H9 (cell line): ENCODE results near the gene RNF31. TPM values are rescaled to one million over a fixed set of nuclear protein-coding genes. Genes with fewer than 3 reads are reported as not detected.

Experiments
- DNase-seq: peaks from one replicate; pipeline ENCODE4 v3.0.0-alpha.2; 2017
- H2AFZ ChIP-seq: one replicate; pipeline ENCODE4 v1.6.1; 2013; ENCODE audit warnings: mild to moderate bottlenecking, low read length, control low read depth, moderate library complexity
- H2AK5ac ChIP-seq: 2 replicates; pipeline ENCODE4 v1.6.1; 2013; ENCODE audit warnings: low read length, control low read depth, mixed read lengths; ENCODE audit not compliant: insufficient read length
- H2BK120ac ChIP-seq: one replicate; pipeline ENCODE4 v1.6.1; 2013; ENCODE audit warnings: low read depth, mild to moderate bottlenecking, low read length, control low read depth, inconsistent platforms; ENCODE audit not compliant: poor library complexity, severe bottlenecking
- H2BK12ac ChIP-seq: 2 replicates; pipeline ENCODE4 v1.6.1; 2013; ENCODE audit warnings: low read length, control low read depth, mixed read lengths, low read depth; ENCODE audit not compliant: insufficient read length
- H2BK15ac ChIP-seq: 2 replicates; pipeline ENCODE4 v1.6.1; 2013; ENCODE audit warnings: low read depth, low read length, control low read depth
- H2BK20ac ChIP-seq: one replicate; pipeline ENCODE4 v1.6.1; 2013; ENCODE audit warnings: low read depth, mild to moderate bottlenecking, low read length, control low read depth, inconsistent platforms; ENCODE audit not compliant: poor library complexity, severe bottlenecking
- H2BK5ac ChIP-seq: 2 replicates; pipeline ENCODE4 v1.6.1; 2013; ENCODE audit warnings: low read length, control low read depth, mixed read lengths; ENCODE audit not compliant: insufficient read length
- H3K14ac ChIP-seq: 2 replicates; pipeline ENCODE4 v1.6.1; 2013; ENCODE audit warnings: low read length, control low read depth; ENCODE audit not compliant: insufficient read depth
- H3K18ac ChIP-seq: 2 replicates; pipeline ENCODE4 v1.6.1; 2013; ENCODE audit warnings: low read depth, mild to moderate bottlenecking, mixed read lengths, low read length, control low read depth; ENCODE audit not compliant: insufficient read length
- H3K23ac ChIP-seq: 2 replicates; pipeline ENCODE4 v1.6.1; 2013; ENCODE audit warnings: low read length, control low read depth, mixed read lengths, low read depth; ENCODE audit not compliant: insufficient read length
- H3K23me2 ChIP-seq: 2 replicates; pipeline ENCODE4 v1.6.1; 2013; ENCODE audit warnings: low read depth, mild to moderate bottlenecking, mixed read lengths, low read length, control low read depth; ENCODE audit not compliant: insufficient read length, poor library complexity, severe bottlenecking
- H3K27ac ChIP-seq: 2 replicates; pipeline ENCODE4 v1.5.1; 2013; ENCODE audit warnings: low read length, control low read depth, mixed read lengths, low read depth; ENCODE audit not compliant: insufficient read length
- H3K27me3 ChIP-seq: 2 replicates; pipeline ENCODE4 v1.6.1; 2013; ENCODE audit warnings: low read length, control low read depth, inconsistent platforms; ENCODE audit not compliant: insufficient read depth
- H3K4ac ChIP-seq: 2 replicates; pipeline ENCODE4 v1.6.1; 2013; ENCODE audit warnings: low read depth, mild to moderate bottlenecking, control low read depth, inconsistent platforms, low read length, moderate library complexity
- H3K4me1 ChIP-seq: 2 replicates; pipeline ENCODE4 v1.6.1; 2013; ENCODE audit warnings: low read length, control low read depth, inconsistent platforms; ENCODE audit not compliant: insufficient read depth
- H3K4me2 ChIP-seq: 2 replicates; pipeline ENCODE4 v1.6.1; 2013; ENCODE audit warnings: low read length, control low read depth, mixed read lengths; ENCODE audit not compliant: insufficient read length, insufficient read depth
- H3K56ac ChIP-seq: 2 replicates; pipeline ENCODE4 v1.6.1; 2013; ENCODE audit warnings: low read depth, mild to moderate bottlenecking, mixed read lengths, low read length, control low read depth; ENCODE audit not compliant: insufficient read length
- H3K79me1 ChIP-seq: 2 replicates; pipeline ENCODE4 v1.6.1; 2013; ENCODE audit warnings: low read depth, mild to moderate bottlenecking, moderate library complexity, low read length, control low read depth, inconsistent platforms; ENCODE audit not compliant: insufficient read depth, poor library complexity, severe bottlenecking
- H3K79me2 ChIP-seq: 2 replicates; pipeline ENCODE4 v1.6.1; 2013; ENCODE audit warnings: low read length, control low read depth, inconsistent platforms; ENCODE audit not compliant: insufficient read depth
- H3K9ac ChIP-seq: 2 replicates; pipeline ENCODE4 v1.6.1; 2013; ENCODE audit warnings: low read length, control low read depth, mixed read lengths; ENCODE audit not compliant: insufficient read length; ENCODE audit errors: extremely low read depth
- H3K9me3 ChIP-seq: one replicate; pipeline ENCODE4 v1.6.1; 2013; ENCODE audit warnings: low read depth, low read length, inconsistent platforms; ENCODE audit not compliant: control insufficient read depth
- H3T11ph ChIP-seq: one replicate; pipeline ENCODE4 v1.6.1; 2013; ENCODE audit warnings: mild to moderate bottlenecking, low read length, control low read depth, inconsistent platforms
- H4K20me1 ChIP-seq: one replicate; pipeline ENCODE4 v1.6.1; 2013; ENCODE audit not compliant: control insufficient read depth, insufficient read length, insufficient read depth
- H4K5ac ChIP-seq: 2 replicates; pipeline ENCODE4 v1.6.1; 2013; ENCODE audit warnings: low read depth, mild to moderate bottlenecking, mixed read lengths, low read length, control low read depth; ENCODE audit not compliant: insufficient read length
- H4K8ac ChIP-seq: replicated peaks from 2 replicates; pipeline ENCODE4 v1.6.1; 2013; ENCODE audit warnings: low read length, control low read depth, mixed read lengths, low read depth; ENCODE audit not compliant: insufficient read length
- H4K91ac ChIP-seq: 2 replicates; pipeline ENCODE4 v1.6.1; 2013; ENCODE audit warnings: low read depth, mild to moderate bottlenecking, moderate library complexity, mixed read lengths, low read length, control low read depth; ENCODE audit not compliant: insufficient read length
- H3K27ac Mint-ChIP-seq, 3 experiments: 2 replicates in 2 of 3; 3 replicates in 1 of 3; pipeline ENCODE4 v1.8.0; 2020 to 2021; ENCODE audit warnings: mixed read lengths in 3 of 3, mild to moderate bottlenecking in 1 of 3, moderate library complexity in 1 of 3
- H3K27me3 Mint-ChIP-seq: 2 replicates; pipeline ENCODE4 v1.8.0; 2021; ENCODE audit warnings: low read depth, mild to moderate bottlenecking, moderate library complexity, mixed read lengths
- H3K36me3 Mint-ChIP-seq, 3 experiments: 2 replicates in 2 of 3; 3 replicates in 1 of 3; pipeline ENCODE4 v1.8.0; 2020 to 2021; ENCODE audit warnings: low read depth in 3 of 3, mixed read lengths in 3 of 3; ENCODE audit not compliant: insufficient read depth in 1 of 3
- H3K4me1 Mint-ChIP-seq, 2 experiments: 2 replicates each; pipeline ENCODE4 v1.8.0; 2020; ENCODE audit warnings: mixed read lengths in 2 of 2
- H3K4me3 Mint-ChIP-seq, 2 experiments: 2 replicates in 1 of 2; 3 replicates in 1 of 2; pipeline ENCODE4 v1.8.0; 2020 to 2021; ENCODE audit warnings: mild to moderate bottlenecking in 2 of 2, mixed read lengths in 2 of 2, moderate library complexity in 1 of 2
- H3K9me3 Mint-ChIP-seq, 2 experiments: 2 replicates in 1 of 2; 3 replicates in 1 of 2; pipeline ENCODE4 v1.8.0; 2020; ENCODE audit warnings: mild to moderate bottlenecking in 2 of 2, mixed read lengths in 2 of 2, moderate library complexity in 1 of 2
- CTCF ChIP-seq: fragments of 200-600 bp; sonication (generic); conservative IDR thresholded peaks from 3 replicates; pipeline ENCODE4 v1.8.0; 2021; ENCODE audit warnings: antibody characterized with exemption, mild to moderate bottlenecking
- WGBS: extraction: QIAGEN DNeasy Blood & Tissue Kit; methylation state at CpG from one replicate; pipeline ENCODE4 v1.1.7; 2013; ENCODE audit warnings: missing lambda C conversion rate, low lambda C conversion rate, mixed read lengths; ENCODE audit not compliant: insufficient read length; ENCODE audit errors: extremely low coverage; 5-methylcytosine and 5-hydroxymethylcytosine counted together
- total RNA-seq: library from RNA; stranded (reverse); gene quantifications from 2 replicates; pipeline ENCODE4 v1.2.1, GENCODE V29; 2021

Gene RNF31
- total RNA-seq, 1 experiment from 2014 or later: 87.3 TPM

- Histone ChIP-seq H2AFZ (no peak within 1 kb of the TSS), H3K4me2 (peak within 1 kb of the TSS; percentile 73), H3K23me2 (peaks cover 11% of the 10 kb centered on the region), H3K4me1 (no peaks in the 10 kb centered on the region), H3K56ac (no peak within 1 kb of the TSS), H3K9ac (peak within 1 kb of the TSS; percentile 66), H4K8ac (no peak within 1 kb of the TSS), H2BK12ac (no peak within 1 kb of the TSS), H2BK20ac (no peak within 1 kb of the TSS), H4K91ac (no peak within 1 kb of the TSS), H4K5ac (no peak within 1 kb of the TSS), H3K27me3 (no peaks in the 10 kb centered on the region), H3K14ac (peak within 1 kb of the TSS; percentile 46; the same call in 1 of the 2 replicates), H3K27ac (peak within 1 kb of the TSS; percentile 21), H4K20me1 (no peaks in the 10 kb centered on the region), H2BK15ac (no peak within 1 kb of the TSS), H3T11ph (no peak within 1 kb of the TSS), H2BK120ac (no peak within 1 kb of the TSS), H3K23ac (no peak within 1 kb of the TSS), H2BK5ac (no peak within 1 kb of the TSS), H3K79me2 (peaks cover 3% of the 10 kb centered on the region; the same call in 1 of the 2 replicates), H3K79me1 (peaks cover 2% of the 10 kb centered on the region), H2AK5ac (no peak within 1 kb of the TSS), H3K4ac (no peak within 1 kb of the TSS), H3K9me3 (no peaks in the 10 kb centered on the region), H3K18ac (peak within 1 kb of the TSS; percentile 46)
- TF ChIP-seq CTCF: peak; percentile 50
- peak within 1 kb of the TSS; percentile 98 to 100 for H3K4me3 Mint-ChIP-seq
- peaks cover 25 to 53% (median 51%) of the 10 kb centered on the region in 3 experiments for H3K36me3 Mint-ChIP-seq
- peak; percentile 100 for DNase-seq
- peak within 1 kb of the TSS; percentile 97 to 99 (median 98) for H3K27ac Mint-ChIP-seq
- WGBS: no CpG with 5 or more reads among the region's 65 CpGs
- no peaks in the 10 kb centered on the region for H3K9me3 Mint-ChIP-seq
- H3K4me1 Mint-ChIP-seq: peaks cover 36 to 37% of the 10 kb centered on the region in 2 experiments
- no peaks in the 10 kb centered on the region for H3K27me3 Mint-ChIP-seq
Observed at GRCh38 chr14:24141097-24141880, 6.0 kb upstream of the RNF31 start, which contains the start of gene EMC9. Gene EMC9, minus strand, starts transcription at chr14:24141591. Its CDS starts 287 bp downstream, at chr14:24141304.
